Daoy (cell line): Measurements from ENCODE around the gene CTDNEP1. TPM values are rescaled to one million over a fixed set of nuclear protein-coding genes. Genes with fewer than 3 reads are reported as not detected.

Source experiments
- DNase-seq: peaks from one replicate; pipeline ENCODE4 v3.0.0-alpha.2; 2015; ENCODE audit warnings: low read depth
- total RNA-seq: library from RNA; depleted of rRNA; stranded (reverse); fragments of >200 nt; shearing (Covaris generic); gene quantifications from 2 replicates; pipeline ENCODE4 v1.2.3, GENCODE V29; 2014

The CTDNEP1 gene
- total RNA-seq, 1 experiment from 2014 or later = 25.5 TPM

DNA sequence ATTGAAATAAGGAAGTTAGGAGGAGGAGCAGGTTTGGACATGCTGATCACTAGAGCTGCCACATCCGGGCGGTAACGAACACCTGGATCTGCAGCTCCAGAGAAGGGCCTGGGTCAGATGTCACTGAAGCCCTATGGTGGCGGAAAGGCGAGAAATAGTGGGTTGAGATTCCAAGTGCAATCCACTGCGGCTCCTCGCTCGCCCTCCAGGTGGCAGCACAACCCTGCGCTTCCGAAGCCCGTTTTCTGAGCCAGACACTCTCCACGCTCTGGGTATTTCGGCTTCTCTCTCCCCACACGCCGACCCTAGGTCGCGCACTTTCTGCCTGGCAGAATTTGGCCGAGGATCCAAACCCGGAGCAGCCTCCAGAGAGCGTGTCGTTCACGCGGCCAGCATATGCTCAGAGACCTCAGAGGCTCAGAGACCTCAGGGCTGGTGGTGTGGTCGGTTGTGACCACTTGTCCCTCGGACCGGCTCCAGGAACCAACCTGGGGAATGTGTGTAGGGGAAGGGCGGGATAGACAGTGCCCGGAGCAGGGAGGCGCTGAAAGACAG, 29.1 kb upstream of the CTDNEP1 start:
- peak; percentile 89 for DNase-seq

DNA sequence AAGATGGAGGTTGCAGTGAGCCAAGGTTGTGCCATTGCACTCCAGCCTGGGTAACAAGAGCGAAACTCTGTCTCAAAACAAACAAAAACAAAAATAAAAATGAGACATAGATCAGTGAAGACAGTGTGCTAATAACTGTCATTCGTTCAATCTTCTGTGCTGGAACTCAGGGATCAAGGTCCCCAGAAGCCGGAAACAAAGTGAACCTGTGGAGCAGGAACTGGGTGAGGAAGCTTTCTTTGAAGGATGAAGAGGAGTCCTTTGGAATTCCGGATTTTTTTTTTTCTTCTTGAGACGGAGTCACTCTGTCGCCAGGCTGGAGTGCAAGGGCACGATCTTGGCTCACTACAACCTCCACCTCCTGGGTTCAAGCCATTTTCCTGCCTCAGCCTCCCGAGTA, 27.9 kb upstream of the CTDNEP1 start:
- no peak for DNase-seq

DNA sequence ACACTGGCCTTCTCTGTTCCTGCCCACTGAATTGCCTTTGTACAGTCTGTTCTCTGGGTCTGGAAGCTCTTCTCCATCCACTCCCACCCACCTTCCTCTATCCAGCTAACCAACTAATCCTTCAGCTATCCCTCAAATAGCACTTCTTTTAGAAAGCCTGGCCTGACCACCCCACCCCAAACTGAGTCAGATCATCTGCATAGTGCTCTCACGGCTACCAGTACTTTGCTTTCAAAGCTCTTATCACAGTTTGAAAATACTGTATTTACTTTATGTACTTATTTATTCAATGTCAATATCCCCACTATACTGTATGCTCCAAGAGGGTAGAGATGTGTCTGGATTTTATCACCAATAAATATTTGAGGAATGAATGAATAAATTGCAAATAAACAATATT, 15.2 kb upstream of the CTDNEP1 start:
- DNase-seq = no peak

DNA sequence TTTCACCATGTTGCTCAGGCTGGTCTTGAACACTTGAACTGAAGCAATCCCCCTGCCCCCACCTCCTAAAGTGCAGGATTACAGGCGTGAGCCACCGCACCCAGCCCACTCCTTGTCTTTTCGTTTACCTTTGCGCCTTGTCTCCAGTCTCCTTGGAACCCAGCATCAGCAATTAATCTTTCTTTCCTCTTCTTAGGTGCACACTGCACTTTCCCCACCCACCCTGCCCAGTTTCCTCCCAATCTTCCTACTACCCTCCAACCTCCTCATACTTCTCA, 12.2 kb upstream of the CTDNEP1 start:
- no peak for DNase-seq

DNA sequence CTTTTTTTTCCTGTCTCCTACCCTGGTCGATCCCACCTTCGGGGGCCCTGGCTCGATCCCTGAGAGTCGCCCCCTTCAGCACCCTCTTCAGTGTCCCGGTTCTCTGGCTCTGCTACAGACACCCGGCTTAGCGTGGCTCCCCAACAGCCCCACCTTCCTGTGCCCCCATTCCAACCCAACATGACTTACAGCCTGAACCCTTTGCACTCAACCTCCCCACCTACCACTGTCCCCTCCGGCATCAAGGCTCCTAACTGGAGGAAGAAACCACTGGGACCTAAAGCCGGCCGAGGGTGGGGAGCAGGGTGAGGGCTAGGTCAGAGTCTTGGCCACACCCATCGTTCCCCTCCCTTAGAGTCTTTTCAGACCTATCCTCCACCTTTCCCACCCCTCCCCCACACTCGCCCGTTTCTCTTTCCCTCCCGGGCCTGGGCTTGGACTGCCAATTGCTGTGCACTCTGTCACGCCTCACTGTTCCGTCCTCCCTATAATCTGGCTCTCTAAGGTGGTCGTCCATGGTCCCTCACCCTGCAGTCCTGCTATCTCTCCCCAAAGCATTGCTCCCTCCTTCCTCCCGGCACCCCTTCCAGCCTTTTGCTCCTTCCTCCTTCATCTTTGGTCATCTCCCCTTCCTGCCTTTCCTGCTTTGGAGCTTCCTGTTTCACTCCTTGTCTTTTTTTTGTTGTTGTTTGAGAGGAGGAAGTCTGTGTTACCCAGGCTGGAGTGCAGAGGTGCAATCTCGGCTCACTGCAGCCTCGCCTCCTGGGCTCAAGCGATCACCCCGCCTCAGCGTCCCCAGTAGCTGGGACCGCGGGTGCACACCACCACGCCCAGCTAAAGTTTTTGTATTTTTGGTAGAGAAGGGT, 11.6 kb upstream of the CTDNEP1 start:
- DNase-seq = peak; percentile 35

DNA sequence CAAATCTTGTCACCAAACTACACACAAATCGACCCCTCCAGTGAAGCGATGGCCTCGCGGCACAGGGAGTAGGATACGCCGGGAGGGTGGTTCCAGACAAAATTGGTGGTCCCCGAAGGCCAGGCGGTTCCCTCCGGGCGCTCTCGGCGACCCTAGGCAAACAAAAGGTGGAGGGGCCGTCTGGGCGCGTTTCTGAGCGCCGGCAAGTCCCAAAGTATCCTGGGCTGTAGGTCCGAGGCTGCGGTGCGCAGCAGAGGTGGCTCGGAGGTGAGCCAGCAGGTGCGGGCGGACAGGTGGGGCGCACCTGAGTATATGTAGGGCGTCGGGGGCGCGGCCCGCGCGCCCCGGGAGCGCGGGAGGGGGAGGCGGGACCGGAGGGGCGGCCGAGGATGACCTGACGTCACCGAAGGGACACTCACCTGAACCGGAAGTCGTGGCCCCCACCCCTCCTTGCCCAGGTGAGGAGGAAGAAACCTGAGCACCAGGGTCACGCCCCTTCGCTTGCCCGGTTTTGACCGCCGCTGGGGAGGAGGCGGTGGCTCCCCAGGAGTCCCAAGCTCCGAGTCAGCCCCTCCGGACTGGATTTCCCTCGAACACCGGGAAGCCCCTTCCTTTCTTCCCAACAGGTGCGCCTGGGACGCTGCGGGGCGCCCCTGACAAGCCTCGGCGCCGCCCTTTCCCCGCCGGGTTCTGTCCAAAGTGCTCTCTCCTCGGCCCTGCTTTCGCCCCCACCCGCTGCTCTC, 10.8 kb upstream of the CTDNEP1 start, which contains the start of gene CLDN7:
CLDN7 (minus strand) TSS at position 287 of the 743 bp plus-strand sequence. CDS start 435 bp downstream, outside the sequence.
- DNase-seq = no peak

DNA sequence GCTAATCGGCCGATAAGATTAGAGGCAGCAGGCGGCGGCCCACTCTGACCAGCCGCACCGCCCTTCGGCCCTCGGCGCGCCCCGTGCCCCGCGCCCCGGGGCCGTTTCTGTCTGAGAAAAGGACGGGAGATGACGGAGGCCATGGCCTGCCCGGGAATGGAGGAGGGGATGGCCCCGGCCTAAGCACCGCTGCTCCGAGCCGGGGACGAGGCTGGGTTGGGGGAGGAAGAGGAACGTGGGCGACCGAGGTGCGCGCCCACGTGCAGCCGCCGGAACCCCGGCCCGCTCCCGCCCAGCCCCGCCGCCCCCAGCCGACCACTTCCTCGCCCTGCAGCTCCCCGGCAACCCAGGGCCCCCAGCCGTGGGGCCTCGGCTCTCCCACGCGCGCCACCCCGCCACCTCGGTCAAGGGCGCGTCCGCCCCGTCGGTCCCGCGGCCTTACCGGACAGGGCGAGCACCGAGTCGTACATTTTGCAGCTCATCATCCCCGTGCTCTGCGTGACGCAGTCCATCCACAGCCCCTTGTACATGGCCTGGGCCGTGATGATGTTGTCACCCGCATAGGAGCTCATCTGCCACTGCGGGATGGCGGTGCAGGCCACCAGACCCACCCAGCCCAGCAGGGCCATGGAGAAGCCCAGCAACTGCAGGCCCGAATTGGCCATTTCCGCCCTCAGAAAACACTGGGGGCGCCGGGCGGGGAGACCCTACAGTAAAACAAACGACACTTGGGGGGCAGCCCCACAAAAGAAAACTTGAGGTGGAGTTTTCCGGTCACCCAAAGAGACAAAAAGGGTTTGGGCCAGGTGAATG, 10.1 kb upstream of the CTDNEP1 start:
- DNase-seq = no peak

DNA sequence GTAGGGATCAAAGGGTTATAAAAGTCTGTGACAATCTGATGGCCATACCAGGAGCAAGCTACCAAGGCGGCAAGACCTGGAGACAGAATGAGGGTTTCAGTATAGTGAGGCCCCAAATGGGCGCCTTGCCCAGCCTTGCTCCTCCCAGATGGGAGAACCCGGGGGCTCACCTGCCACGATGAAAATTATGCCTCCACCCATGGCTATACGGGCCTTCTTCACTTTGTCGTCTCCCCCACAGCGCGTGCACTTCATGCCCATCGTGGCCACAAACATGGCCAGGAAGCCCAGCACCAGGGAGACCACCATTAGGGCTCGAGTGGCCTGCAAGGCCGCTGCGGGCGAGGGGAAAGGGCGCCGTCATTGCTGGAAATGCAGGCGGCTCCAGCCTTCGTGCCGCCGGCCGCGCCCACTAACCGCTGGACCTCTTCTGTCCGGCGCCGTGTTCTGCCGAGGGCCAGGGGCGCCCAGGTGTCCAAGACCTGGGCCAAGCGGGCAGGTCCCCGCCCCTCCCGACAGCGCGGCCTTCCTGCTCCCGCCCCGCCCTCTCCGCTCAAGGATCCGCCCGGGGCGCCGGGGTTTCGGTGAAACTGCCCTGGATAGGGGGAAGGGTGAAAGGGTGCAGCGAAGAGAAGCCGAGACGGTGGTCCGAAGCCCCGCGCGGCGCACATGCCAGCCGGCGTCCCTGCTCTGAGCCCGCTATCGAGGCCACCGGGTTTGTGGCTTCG, 9.3 kb upstream of the CTDNEP1 start:
- peak; percentile 42 for DNase-seq

DNA sequence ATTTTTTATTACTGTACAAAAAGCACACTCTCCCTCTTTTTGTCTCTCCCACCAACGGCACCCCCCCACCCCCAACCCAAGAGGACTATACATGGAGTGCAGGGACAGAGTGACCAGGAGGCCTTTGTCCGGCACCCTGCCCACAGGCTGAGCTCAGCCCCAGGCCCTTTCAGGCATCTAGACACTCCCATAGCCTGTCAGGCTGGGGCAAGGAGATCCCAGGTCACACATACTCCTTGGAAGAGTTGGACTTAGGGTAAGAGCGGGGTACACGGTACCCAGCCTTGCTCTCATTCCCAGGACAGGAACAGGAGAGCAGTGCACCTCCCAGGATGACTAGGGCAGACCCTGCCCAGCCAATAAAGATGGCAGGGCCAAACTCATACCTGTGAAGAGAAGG, 8.6 kb upstream of the CTDNEP1 start:
- no peak for DNase-seq

DNA sequence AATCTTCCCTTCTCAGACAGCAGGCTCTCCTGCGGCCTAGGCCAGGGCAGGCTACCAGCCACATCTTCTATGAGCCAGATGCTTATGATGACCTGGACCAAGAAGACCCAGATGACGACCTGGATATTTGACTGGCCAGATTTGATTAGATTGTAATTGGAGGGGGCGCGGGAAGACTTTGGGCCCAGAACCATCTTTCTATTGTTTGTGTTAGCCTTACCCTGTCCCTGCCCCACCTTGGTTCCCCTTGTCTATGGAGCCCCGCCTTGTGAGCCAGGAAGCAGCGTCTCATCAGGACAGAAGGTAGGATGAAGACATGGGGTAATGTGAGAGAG, 8.0 kb upstream of the CTDNEP1 start:
- DNase-seq = no peak

DNA sequence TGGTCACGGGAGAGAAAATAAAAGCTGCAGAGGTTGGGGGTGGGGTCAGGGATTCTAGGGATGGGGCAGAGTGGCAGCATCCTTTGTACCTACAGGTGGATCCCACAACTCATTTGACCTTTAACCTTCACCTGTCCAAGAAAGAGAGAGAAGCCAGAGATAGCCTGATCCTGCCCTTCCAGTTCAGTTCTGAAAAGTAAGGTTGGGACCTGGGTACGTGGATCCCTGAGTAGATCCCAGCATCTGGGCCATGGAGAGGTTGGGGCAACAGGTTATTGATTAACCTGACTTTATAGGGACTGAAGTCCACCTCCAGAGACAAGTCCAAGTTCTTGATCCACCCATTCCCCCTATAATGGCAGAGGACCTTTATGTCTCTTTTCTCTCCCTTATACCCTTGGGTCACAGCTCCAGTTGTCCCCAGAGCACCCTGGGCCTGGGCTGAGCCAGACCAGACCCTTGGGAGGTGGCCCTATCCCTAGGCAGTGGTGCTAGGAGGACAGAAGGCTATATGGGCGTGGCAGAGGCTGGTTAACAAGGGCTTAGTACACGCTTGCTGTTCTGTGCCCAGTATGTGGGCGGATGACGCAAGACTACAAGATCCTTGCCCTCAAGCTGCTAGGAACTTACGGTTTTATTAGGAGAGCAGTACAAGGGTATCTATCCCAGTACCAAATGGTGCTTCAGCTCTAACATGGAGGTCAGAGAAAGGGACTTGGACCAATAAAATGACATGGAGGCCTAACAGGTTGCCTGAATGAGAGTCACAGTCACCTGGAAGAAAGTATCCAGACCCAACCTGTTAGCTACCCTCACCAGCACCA, 7.4 kb upstream of the CTDNEP1 start:
- DNase-seq = peak; percentile 48

DNA sequence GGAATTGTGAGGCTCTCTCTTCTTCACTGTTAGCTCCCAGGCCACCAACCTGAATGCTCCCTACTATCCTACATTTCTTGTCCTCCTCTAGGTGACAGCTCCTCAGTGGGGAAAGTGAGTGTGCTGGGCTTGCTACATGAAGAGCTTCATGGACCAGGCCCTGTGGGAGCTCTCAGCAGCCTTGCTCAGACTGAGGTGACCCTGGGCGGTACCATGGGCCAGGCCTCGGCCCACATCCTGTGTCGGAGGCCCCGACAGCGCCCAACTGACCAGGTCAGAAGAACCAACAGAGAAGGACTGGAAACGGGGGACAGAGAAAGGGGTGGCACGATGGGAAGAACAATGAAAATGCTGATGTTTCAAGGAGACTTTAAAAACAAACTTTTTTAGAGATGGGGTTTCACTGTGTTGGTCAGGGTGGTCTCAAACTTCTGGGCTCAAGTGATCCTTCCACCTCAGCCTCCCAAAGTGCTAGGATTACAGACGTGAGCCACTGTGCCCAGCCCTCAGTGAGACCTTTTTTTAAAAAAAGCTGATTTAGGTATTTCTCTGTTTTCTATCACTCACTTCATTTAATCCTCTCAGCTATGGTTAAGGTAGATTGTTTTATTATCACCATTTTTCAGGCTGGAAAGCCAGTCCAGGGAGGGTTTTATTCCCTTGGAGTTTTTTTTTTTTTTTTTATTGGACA, 5.4 kb upstream of the CTDNEP1 start:
- no peak for DNase-seq

DNA sequence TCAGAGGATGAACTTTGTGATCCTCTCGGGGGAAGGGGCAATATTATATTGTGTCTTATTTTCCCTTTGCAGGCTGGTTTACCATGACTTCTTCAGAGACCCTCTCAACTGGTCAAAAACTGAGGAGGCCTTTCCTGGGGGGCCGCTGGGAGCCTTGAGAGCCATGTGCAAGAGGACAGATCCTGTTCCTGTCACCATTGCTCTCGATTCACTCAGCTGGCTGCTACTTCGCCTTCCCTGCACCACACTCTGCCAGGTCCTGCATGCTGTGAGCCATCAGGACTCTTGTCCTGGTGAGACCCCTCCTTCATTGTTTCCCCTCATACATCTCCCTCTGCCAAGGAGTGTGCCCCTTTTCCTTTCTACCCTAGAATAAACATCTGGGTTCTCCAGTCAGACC, 3.0 kb upstream of the CTDNEP1 start:
- DNase-seq = no peak

DNA sequence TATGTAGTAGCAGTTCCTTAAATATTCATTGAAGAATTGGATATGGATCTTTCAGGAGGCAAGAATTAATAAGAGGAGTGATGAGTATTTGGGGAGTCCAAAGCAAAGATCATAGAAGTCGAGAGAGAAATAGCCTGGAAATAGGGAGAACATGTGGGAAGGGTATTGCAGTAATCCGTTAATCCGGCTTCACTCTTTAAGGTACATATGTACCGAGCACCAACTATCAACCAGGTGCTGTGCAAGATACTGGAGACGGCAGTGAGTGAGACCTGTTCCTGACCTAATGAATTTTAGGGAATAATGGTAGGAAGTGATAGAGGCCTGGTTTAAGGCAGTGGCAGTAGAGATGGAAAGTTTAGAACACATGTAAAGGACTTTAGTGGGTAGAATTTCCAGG, 1.5 kb upstream of the CTDNEP1 start:
- no peak for DNase-seq

DNA sequence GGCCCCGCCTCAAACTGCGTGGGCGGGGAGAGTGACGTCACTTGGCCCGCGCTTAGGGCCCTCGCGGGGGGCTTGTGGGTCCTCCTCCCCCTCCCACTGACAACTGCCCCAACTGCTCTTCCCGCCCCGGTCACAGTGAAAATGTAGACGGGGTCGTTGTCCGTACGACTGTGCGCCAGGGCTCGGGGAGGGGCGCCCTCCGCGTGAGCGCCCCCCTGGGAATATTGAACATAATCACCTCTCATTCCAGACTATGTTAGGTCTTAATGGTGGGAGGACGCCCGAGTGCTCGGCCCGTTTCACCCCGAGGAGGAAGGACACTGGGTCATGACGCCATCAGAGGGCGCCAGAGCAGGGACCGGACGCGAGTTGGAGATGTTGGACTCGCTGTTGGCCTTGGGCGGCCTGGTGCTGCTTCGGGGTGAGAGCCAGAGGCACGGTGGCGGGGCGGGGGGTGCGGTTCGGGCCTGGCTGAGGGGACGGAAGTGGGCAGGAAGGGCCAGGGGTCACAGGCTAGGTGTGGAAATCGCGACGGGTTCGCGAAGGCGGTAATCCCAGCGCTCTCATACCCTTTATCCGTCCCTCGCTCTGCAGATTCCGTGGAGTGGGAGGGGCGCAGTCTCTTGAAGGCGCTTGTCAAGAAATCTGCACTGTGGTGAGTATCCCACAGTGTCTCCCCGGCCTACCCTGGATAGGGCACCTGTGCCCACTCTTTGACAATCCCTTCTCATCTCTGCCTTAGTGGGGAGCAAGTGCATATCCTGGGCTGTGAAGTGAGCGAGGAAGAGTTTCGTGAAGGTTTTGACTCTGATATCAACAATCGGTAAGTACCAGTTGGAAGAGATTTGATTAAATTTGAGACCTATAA, 876 bp upstream of the CTDNEP1 start, which contains the start of gene ELP5:
ELP5 (plus strand) TSS at position 40 of the 868 bp plus-strand sequence; CDS start at position 376, 336 bp downstream.
- peak; percentile 97 for DNase-seq

DNA sequence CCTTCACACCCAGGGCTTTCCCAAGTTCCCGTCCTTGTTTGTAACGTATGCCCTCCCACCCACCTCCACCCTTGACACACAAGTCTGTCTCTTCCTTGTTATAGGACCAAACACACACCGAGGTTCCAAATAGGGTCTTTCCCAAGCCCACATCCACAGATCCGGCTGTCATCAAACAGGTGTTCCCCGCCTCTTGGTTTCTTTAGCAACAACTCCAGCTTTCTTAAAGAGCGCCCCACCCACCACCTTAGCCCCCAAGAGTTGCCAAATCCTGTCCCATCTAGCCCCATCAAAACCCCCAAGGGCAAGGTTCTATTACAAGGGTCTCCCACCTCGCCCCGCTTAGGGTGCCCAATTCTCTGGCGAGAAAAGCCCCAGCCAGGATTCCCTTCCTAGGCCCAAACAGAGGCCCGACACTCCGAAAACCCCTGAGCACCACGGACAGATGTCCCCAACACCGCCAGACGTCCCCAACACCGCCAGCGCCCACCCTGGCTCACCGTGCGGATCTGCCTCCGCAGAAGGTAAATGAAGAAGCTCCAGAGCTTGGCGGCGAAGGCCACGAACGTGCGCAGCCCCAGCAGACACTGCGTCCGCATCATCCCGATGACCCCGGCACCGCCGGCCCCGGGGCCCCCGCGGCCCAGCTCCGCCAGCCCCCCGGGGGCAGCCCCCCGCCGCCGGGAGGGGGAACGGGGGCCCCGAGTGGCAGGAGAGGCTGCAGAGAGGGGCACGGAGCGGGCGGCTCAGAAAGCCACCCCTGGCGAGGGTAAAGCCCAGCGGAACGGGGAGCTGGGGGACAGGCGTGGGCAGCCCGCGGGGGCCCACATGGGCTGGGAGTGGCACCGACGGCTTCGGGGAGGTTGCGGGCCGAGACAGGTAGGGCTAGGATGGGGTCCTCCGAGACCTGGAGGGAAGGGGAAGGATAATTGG, 573 bp downstream of the CTDNEP1 start:
- no peak for DNase-seq

DNA sequence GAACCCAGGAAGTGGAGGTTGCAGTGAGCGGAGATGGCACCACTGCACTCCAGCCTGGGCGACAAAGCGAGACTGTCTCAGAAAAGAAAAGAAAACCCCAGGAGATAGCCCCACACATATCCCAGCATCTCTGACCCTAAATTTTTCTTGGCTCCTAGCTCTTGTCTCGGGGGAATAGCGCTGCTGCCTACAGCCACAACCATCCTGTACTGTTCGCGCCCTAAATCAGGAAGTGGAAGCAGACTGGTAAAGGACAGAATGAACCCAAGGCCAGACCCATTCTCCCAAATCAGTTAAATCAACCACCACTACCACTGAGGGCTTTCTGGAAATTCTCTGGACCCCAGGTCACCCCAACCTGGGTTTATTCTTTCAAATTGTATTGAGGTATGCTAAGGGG, 1.7 kb downstream of the CTDNEP1 start:
- DNase-seq = no peak

DNA sequence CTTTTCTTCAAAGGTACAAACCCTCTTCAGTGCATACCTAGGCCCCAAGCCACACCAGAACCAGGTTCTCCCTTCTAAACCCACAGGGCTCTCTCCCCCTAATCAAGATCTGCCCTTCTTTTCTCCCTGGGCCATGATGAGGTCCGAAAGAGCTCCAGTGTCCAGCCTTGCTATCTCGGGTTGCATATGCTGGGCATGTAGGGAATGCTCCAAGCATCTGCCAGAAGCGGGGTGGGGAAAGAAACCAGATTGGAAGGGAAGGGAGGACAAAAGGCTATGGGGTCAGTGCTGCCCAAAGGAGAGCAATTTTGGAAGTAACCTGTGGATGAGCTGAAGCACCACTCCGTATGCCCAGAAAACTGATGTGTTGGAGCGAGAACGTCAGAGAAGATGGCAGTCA, 2.3 kb downstream of the CTDNEP1 start:
- DNase-seq = no peak
